ENCODE data around the gene NT5M.

The NT5M gene

DNA sequence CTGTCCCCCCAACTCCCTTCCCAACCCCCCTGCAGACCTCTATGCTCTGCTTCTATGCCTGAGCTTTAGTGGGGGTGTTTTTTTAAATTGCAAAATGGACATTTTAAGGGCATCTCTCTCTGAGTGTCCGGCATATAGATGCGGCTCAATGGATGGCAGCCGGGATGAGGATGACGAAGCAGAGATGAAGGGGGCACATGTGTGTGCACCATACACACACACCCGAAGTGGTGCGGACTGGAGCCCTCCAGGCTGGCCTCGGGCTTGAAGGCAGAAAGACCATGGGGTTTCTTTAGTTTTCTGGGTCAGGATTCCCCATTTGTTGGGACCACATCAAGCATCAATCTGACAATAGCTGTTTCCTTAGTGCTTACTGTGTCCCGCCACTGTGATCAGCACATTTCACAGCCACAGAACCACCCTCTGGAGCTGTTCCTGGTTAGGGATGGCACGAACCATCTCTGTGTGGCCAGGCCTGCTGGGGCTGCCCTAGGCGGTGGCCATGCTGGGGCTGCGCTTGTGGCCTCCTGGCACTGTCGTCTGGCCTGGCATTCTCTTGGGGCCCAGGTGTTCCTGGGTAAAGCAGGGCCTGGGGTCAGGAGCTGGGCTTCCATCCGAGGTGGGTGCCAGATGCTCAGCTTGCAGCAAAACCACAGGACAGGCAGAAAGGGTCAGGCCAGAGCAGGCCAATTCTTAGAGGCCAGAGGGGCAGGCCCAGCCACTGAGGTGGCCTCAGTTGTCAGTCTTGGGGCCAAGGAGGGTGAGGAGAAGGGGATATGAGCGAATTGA is 49.9 kb downstream of the NT5M start:
- ATAC-seq: no peak
- TF ChIP-seq ZFP3 (CRISPR knock-in tag; IDR thresholded peaks at IDR 0.05): no peak
- no peak for TF ChIP-seq ESRRG (CRISPR knock-in tag; IDR thresholded peaks at IDR 0.05)
- no peak for TF ChIP-seq SNAI2 (CRISPR knock-in tag; IDR thresholded peaks at IDR 0.05)
- TF ChIP-seq, protein P1, sequence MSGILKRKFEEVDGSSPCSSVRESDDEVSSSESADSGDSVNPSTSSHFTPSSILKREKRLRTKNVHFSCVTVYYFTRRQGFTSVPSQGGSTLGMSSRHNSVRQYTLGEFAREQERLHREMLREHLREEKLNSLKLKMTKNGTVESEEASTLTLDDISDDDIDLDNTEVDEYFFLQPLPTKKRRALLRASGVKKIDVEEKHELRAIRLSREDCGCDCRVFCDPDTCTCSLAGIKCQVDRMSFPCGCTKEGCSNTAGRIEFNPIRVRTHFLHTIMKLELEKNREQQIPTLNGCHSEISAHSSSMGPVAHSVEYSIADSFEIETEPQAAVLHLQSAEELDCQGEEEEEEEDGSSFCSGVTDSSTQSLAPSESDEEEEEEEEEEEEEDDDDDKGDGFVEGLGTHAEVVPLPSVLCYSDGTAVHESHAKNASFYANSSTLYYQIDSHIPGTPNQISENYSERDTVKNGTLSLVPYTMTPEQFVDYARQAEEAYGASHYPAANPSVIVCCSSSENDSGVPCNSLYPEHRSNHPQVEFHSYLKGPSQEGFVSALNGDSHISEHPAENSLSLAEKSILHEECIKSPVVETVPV (CRISPR knock-in tag; IDR thresholded peaks at IDR 0.05): no peak

DNA sequence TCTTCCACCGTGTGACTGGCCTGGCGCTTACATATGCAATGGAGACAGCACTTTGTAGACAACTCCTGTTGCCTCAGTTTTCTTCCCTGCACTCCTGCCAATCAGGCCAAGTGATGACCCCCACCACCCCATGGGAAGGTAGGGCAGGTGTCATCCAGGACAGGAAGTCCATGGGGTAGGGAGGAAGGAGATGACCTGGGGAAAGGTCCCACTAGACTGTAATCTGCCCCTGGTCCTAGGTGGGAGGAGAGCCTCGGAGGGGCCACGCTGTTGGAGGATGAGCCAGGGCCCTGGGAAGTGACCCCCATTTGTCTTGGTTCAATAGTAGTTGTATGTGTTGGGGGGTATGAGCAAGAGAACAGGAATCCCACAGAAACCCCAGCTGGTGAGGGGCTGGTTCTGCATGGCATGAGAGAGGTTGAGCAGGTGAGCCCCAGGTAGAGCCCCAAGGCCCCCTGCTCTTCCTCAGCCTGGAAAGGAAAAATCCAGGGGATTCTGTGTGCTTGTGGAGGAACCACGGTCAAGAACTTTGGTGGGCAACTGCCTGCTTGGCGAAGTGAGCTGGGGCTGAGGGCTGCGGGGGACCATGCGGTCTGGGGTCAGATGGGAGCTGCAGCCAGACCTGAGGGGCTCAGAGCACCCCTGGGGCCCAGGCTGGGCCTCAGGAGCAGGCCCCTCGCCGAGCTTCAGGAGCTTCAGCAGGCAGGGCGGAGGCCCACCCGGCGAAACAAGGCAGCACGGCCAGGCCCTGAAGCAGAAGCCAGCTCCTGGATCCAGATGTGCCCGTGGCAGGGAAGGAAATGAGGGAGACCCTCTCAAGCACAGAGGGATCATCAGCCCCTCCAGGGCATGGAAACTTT is 50.7 kb downstream of the NT5M start:
- no peak for ATAC-seq
- TF ChIP-seq PPARA (CRISPR knock-in tag; IDR thresholded peaks at IDR 0.05; ENCODE audit: borderline replicate concordance): no peak
- TF ChIP-seq ZNF565 (CRISPR knock-in tag; conservative IDR thresholded peaks at IDR 0.05; ENCODE audit: low read depth): no peak
- TF ChIP-seq ZC3H10 (CRISPR knock-in tag; IDR thresholded peaks at IDR 0.05): no peak

DNA sequence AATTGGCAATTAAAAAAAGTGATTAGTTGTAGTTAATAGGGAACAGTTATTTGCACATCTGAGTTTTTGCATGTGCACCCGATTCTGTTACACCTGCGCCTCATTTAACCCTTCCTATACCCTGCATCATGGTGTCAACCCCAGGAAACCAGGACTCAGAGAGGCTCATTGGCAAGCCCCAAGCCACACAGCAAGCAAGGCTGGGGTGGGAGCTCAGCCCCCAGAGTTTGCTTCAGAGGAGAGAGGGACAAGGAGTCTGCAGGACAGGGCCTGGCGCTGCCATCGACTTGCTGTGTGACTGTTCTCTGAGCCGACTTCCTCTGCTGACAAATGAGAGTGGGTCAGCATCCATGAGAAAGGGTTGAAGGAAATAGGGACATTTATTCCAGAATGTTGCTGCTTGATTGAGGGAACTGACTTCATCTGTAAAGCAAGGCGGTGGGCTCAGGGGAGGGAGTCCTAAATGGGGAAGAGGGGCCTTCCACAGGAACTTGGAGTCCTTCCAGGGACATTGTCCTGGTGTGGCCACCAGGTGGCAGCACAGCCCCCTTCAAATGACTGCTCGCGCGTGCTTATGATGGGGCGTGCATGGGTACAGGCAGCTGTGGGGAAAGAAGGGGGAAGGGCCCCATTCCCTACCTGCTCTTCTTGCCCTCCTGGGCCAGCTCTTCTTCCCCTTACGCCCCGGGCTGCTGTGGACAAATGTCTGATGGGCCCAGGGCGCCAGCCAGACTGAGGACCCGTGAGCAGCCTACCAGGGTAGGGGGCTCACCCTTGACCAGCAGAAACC is 51.6 kb downstream of the NT5M start:
- no peak for TF ChIP-seq ZC3H10 (CRISPR knock-in tag; IDR thresholded peaks at IDR 0.05)
- TF ChIP-seq RARB (CRISPR knock-in tag; IDR thresholded peaks at IDR 0.05): no peak
- TF ChIP-seq, protein P1 (CRISPR knock-in tag; IDR thresholded peaks at IDR 0.05): no peak
- TF ChIP-seq, protein P2, sequence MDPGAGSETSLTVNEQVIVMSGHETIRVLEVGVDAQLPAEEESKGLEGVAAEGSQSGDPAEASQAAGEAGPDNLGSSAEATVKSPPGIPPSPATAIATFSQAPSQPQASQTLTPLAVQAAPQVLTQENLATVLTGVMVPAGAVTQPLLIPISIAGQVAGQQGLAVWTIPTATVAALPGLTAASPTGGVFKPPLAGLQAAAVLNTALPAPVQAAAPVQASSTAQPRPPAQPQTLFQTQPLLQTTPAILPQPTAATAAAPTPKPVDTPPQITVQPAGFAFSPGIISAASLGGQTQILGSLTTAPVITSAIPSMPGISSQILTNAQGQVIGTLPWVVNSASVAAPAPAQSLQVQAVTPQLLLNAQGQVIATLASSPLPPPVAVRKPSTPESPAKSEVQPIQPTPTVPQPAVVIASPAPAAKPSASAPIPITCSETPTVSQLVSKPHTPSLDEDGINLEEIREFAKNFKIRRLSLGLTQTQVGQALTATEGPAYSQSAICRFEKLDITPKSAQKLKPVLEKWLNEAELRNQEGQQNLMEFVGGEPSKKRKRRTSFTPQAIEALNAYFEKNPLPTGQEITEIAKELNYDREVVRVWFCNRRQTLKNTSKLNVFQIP (CRISPR knock-in tag; IDR thresholded peaks at IDR 0.05; ENCODE audit: borderline replicate concordance, low read depth): no peak
- no peak for TF ChIP-seq SNAI2 (CRISPR knock-in tag; IDR thresholded peaks at IDR 0.05)
- TF ChIP-seq, protein P3, sequence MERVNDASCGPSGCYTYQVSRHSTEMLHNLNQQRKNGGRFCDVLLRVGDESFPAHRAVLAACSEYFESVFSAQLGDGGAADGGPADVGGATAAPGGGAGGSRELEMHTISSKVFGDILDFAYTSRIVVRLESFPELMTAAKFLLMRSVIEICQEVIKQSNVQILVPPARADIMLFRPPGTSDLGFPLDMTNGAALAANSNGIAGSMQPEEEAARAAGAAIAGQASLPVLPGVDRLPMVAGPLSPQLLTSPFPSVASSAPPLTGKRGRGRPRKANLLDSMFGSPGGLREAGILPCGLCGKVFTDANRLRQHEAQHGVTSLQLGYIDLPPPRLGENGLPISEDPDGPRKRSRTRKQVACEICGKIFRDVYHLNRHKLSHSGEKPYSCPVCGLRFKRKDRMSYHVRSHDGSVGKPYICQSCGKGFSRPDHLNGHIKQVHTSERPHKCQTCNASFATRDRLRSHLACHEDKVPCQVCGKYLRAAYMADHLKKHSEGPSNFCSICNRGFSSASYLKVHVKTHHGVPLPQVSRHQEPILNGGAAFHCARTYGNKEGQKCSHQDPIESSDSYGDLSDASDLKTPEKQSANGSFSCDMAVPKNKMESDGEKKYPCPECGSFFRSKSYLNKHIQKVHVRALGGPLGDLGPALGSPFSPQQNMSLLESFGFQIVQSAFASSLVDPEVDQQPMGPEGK (CRISPR knock-in tag; IDR thresholded peaks at IDR 0.05; ENCODE audit: borderline replicate concordance): no peak
- no peak for TF ChIP-seq ZFP3 (CRISPR knock-in tag; IDR thresholded peaks at IDR 0.05)
- no peak for TF ChIP-seq CSDC2 (CRISPR knock-in tag; IDR thresholded peaks at IDR 0.05)
- TF ChIP-seq ZNF565 (CRISPR knock-in tag; conservative IDR thresholded peaks at IDR 0.05; ENCODE audit: low read depth): no peak
- no peak for TF ChIP-seq GLIS3 (CRISPR knock-in tag; IDR thresholded peaks at IDR 0.05)
- no peak for TF ChIP-seq OSR1 (CRISPR knock-in tag; IDR thresholded peaks at IDR 0.05)
- no peak for TF ChIP-seq TCF4 (CRISPR knock-in tag; IDR thresholded peaks at IDR 0.05; ENCODE audit: borderline replicate concordance)
- TF ChIP-seq TOX (CRISPR knock-in tag; IDR thresholded peaks at IDR 0.05; ENCODE audit: borderline replicate concordance): no peak
- peak; percentile 63 for ATAC-seq

DNA sequence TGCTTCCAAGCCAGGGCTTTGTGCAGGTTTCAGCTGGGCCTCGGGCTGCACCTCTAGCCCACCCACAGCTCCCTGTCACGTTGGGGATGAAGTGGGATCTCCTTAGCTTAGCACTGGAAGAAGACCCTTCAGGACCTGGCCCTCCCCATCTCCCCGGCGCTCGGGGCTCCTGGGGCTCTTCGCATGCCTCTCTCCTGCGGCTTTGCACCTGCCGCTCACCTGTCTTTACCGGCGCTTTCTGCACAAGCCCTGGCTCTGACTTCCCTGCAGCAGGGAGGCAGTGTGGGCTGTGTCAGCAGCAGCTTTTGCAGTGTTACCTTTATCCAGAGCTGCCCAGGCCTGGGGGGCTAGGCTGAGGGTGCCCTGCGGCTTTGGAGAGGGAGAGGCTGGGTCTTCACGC is 52.3 kb downstream of the NT5M start:
- no peak for ATAC-seq
- TF ChIP-seq ISL1 (CRISPR knock-in tag; IDR thresholded peaks at IDR 0.05) (no peak), ZNF565 (CRISPR knock-in tag; conservative IDR thresholded peaks at IDR 0.05; ENCODE audit: low read depth) (no peak), RARB (CRISPR knock-in tag; IDR thresholded peaks at IDR 0.05) (no peak), ZNF70 (CRISPR knock-in tag; IDR thresholded peaks at IDR 0.05) (no peak), SNAI2 (CRISPR knock-in tag; IDR thresholded peaks at IDR 0.05) (no peak), ESRRG (CRISPR knock-in tag; IDR thresholded peaks at IDR 0.05) (no peak), ZFP3 (CRISPR knock-in tag; IDR thresholded peaks at IDR 0.05) (no peak), ZC3H10 (CRISPR knock-in tag; IDR thresholded peaks at IDR 0.05) (no peak), OSR1 (CRISPR knock-in tag; IDR thresholded peaks at IDR 0.05) (no peak), ARNTL (CRISPR knock-in tag; IDR thresholded peaks at IDR 0.05; ENCODE audit: borderline replicate concordance, low read depth) (no peak)
- TF ChIP-seq, protein P2 (CRISPR knock-in tag; IDR thresholded peaks at IDR 0.05; ENCODE audit: borderline replicate concordance, low read depth): no peak
- TF ChIP-seq, protein P4, sequence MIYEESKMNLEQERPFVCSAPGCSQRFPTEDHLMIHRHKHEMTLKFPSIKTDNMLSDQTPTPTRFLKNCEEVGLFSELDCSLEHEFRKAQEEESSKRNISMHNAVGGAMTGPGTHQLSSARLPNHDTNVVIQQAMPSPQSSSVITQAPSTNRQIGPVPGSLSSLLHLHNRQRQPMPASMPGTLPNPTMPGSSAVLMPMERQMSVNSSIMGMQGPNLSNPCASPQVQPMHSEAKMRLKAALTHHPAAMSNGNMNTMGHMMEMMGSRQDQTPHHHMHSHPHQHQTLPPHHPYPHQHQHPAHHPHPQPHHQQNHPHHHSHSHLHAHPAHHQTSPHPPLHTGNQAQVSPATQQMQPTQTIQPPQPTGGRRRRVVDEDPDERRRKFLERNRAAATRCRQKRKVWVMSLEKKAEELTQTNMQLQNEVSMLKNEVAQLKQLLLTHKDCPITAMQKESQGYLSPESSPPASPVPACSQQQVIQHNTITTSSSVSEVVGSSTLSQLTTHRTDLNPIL (CRISPR knock-in tag; IDR thresholded peaks at IDR 0.05; ENCODE audit: low read depth): no peak
- TF ChIP-seq, protein P1 (CRISPR knock-in tag; IDR thresholded peaks at IDR 0.05): no peak

Measured in SK-N-SH treated with all-trans-retinoic acid at 6 μM for 48 hours (cell line).